RWPE2 (cell line): Measurements from ENCODE around the gene RPL27.

Experiments used
- ATAC-seq: fragments of 200-7000 bp; cut with Tn5 transposase; 3 replicates; pipeline ENCODE4 v1.9.1; 2021; ENCODE audit warnings: low read depth
- DNase-seq: peaks from one replicate; pipeline ENCODE4 v3.0.0-alpha.2; 2020; ENCODE audit warnings: low spot score
- H3K27ac ChIP-seq: fragments of 450-650 bp; 2 replicates; pipeline ENCODE4 v1.5.1; 2017; ENCODE audit warnings: mild to moderate bottlenecking; ENCODE audit not compliant: poor library complexity, severe bottlenecking
- H3K27me3 ChIP-seq: fragments of 250-450 bp; sonication (Bioruptor Pico); 2 replicates; pipeline ENCODE4 v1.5.1; 2021; ENCODE audit warnings: mild to moderate bottlenecking, moderate library complexity; ENCODE audit not compliant: insufficient read depth, poor library complexity, severe bottlenecking
- H3K36me3 ChIP-seq: fragments of 250-450 bp; sonication (Bioruptor Pico); 2 replicates; pipeline ENCODE4 v1.5.1; 2020; ENCODE audit warnings: low read depth, mild to moderate bottlenecking, moderate library complexity
- H3K4me1 ChIP-seq: fragments of 250-450 bp; sonication (Bioruptor Pico); 2 replicates; pipeline ENCODE4 v1.5.1; 2021; ENCODE audit warnings: mild to moderate bottlenecking, moderate library complexity; ENCODE audit not compliant: insufficient read depth, poor library complexity, severe bottlenecking
- H3K4me3 ChIP-seq: fragments of 250-450 bp; sonication (Bioruptor Pico); 2 replicates; pipeline ENCODE4 v1.5.1; 2021; ENCODE audit warnings: mild to moderate bottlenecking, moderate library complexity; ENCODE audit not compliant: severe bottlenecking
- H3K9me3 ChIP-seq: fragments of 250-450 bp; sonication (Bioruptor Pico); 2 replicates; pipeline ENCODE4 v1.5.1; 2021; ENCODE audit warnings: mild to moderate bottlenecking, moderate library complexity; ENCODE audit not compliant: severe bottlenecking
- TF ChIP-seq, protein P1 (sequence below): fragments of 450-650 bp; IDR thresholded peaks from one replicate; pipeline ENCODE4 v1.5.1; 2017; ENCODE audit warnings: mild to moderate bottlenecking, moderate library complexity; ENCODE audit not compliant: poor library complexity, severe bottlenecking

RPL27 gene

GRCh38 chr17:43031666-43032065, 33.4 kb downstream of the RPL27 start:
- no peak for DNase-seq
- Histone ChIP-seq H3K36me3 (no peaks in the 10 kb centered on the region), H3K4me3 (no peak overlapping the region), H3K4me1 (no peaks in the 10 kb centered on the region), H3K9me3 (no peaks in the 10 kb centered on the region), H3K27ac (no peak overlapping the region), H3K27me3 (no peaks in the 10 kb centered on the region)
- ATAC-seq: no peak
- TF ChIP-seq, protein P1, sequence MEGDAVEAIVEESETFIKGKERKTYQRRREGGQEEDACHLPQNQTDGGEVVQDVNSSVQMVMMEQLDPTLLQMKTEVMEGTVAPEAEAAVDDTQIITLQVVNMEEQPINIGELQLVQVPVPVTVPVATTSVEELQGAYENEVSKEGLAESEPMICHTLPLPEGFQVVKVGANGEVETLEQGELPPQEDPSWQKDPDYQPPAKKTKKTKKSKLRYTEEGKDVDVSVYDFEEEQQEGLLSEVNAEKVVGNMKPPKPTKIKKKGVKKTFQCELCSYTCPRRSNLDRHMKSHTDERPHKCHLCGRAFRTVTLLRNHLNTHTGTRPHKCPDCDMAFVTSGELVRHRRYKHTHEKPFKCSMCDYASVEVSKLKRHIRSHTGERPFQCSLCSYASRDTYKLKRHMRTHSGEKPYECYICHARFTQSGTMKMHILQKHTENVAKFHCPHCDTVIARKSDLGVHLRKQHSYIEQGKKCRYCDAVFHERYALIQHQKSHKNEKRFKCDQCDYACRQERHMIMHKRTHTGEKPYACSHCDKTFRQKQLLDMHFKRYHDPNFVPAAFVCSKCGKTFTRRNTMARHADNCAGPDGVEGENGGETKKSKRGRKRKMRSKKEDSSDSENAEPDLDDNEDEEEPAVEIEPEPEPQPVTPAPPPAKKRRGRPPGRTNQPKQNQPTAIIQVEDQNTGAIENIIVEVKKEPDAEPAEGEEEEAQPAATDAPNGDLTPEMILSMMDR: no peak

- 0 out of 3 replicates have a peak, but pooled peaks have one; percentile 24 for ATAC-seq
- TF ChIP-seq, protein P1: no peak
- no peak for DNase-seq
- Histone ChIP-seq H3K27me3 (no peaks in the 10 kb centered on the region), H3K4me3 (no peak overlapping the region), H3K9me3 (no peaks in the 10 kb centered on the region), H3K4me1 (no peaks in the 10 kb centered on the region), H3K27ac (no peak overlapping the region), H3K36me3 (no peaks in the 10 kb centered on the region)
Measured at GRCh38 chr17:43033948-43034881, 36.0 kb downstream of the RPL27 start.

DNA sequence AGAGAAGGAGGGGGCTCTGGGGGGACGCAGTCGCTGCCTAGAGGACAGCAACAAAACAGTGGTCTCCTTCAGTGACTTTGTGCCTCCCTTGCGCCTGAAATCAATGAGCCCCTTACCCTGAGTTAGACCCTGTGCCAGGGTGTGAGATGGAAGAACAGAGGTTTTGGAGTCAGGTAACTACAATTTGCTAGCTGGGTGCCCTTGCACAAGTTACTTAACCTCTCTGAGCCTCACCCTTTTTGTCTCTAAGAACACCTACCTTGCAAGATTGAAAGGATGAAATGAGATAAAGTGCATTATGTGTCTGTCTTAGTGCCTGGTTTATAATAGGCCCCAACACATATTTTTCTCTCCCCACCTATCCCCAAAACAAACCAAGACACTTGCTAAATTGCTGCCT, 36.7 kb downstream of the RPL27 start:
- TF ChIP-seq, protein P1: no peak
- DNase-seq (no peak), ATAC-seq (no peak)
- no peaks in the 10 kb centered on the region for H3K36me3 ChIP-seq
- no peaks in the 10 kb centered on the region for H3K9me3 ChIP-seq
- no peak overlapping the region for H3K4me3 ChIP-seq
- no peaks in the 10 kb centered on the region for H3K4me1 ChIP-seq
- H3K27ac ChIP-seq: no peak overlapping the region
- no peaks in the 10 kb centered on the region for H3K27me3 ChIP-seq

- TF ChIP-seq, protein P1: no peak
- H3K4me3 ChIP-seq: no peak overlapping the region
- H3K9me3 ChIP-seq: no peaks in the 10 kb centered on the region
- H3K4me1 ChIP-seq: no peaks in the 10 kb centered on the region
- no peaks in the 10 kb centered on the region for H3K27me3 ChIP-seq
- no peaks in the 10 kb centered on the region for H3K36me3 ChIP-seq
- DNase-seq (no peak), ATAC-seq (no peak)
- no peak overlapping the region for H3K27ac ChIP-seq
Measured at GRCh38 chr17:43039646-43040045, 41.4 kb downstream of the RPL27 start.

GRCh38 chr17:43040655-43041054, 42.4 kb downstream of the RPL27 start:
- DNase-seq (no peak), ATAC-seq (no peak)
- no peaks in the 10 kb centered on the region for H3K9me3 ChIP-seq
- peaks cover 8% of the 10 kb centered on the region for H3K36me3 ChIP-seq
- no peak overlapping the region for H3K4me3 ChIP-seq
- H3K4me1 ChIP-seq: no peaks in the 10 kb centered on the region
- TF ChIP-seq, protein P1: no peak
- H3K27me3 ChIP-seq: no peaks in the 10 kb centered on the region
- no peak overlapping the region for H3K27ac ChIP-seq
